NCI-H128 (cell line): Measurements from ENCODE around the gene FOXD3.

Experiments
- DNase-seq: peaks from one replicate; lab custom pipeline; 2025; ENCODE audit not compliant: unreplicated experiment; lab: John Stamatoyannopoulos, UW

The FOXD3 gene

DNA sequence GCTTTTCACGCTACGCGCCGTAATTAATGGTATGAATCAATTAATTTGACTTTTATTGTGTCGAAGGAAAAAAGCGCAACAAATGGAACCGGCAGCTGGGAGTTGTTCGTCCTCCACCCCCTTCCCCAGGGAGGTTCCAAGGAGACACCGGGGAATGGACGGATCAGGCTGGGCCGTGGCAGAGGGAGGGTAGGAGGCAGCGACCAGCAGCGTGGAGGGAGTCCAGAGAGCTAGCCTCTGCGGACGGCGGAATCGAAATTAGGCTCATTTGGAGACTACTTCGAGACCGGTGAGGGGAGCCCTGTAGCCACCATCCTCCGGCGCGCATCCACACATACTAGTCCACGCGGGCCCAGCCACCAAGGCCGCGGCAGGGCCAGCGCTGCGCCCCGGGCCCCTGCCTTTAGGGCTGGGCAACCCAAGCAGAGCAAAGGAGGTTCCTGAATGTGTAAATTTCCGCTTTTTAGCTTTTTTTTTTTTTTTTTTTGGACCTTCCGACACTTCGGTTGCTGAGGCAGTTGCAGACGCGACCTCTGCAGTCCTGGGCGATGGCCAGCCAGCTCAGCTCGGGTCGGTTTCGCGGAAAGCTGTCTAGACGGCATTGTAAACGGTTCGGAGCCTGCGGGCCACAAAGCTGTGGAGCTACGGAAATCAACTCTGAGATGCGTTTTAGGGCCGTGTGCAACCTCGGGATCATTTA, 2.2 kb upstream of the FOXD3 start:
- DNase-seq, result no peak

DNA sequence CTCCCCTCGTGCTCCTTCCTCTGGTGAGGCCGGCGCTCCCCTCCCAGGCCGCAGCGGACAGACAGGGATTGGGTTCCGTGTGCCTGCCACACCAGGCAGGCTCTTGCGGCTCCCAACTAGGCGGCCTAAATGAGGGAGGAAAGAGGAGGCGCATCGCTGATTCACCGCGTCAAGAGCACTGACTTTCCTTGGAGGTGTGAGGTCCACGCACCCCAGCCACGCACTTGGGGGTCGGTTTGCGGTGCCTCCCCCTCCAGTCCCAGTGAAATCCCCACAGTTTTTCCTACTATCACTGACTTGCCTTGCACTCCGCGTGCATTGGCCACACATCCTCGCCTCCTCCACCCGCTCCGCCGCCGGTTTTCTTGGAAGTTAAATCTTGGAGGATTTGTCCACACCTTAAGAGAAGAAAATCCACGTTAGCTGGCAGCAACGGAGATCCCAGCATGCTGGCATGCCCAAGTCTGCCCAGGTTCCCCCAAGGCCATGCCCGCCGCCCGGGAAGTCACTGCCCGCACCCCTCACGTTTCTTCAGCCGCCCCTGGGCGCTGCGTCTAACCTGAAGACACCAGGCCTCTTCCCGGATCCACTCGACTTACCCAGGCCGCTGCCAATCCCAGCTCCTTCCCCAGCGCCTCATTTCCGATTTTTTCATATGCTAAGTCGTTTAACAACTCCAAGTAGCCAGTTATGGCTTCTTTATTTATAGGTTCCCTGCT, 1.1 kb upstream of the FOXD3 start:
- no peak for DNase-seq

DNA sequence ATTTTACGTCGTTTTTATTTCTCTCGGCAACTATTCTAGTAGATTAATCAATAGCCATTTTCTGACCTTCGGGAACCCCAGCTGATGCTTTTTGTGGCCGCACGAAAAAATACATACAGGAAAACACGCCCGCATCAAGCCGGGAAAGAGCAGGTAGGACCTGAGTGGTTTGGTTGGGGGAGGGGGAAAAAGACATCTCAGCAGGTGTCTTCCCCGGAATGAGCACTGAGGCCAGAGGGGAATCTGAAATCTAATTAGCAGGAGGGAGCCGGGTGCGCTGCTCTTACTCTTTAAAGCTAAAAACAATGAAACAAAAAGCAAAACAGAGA, 618 bp upstream of the FOXD3 start:
- DNase-seq, result no peak

DNA sequence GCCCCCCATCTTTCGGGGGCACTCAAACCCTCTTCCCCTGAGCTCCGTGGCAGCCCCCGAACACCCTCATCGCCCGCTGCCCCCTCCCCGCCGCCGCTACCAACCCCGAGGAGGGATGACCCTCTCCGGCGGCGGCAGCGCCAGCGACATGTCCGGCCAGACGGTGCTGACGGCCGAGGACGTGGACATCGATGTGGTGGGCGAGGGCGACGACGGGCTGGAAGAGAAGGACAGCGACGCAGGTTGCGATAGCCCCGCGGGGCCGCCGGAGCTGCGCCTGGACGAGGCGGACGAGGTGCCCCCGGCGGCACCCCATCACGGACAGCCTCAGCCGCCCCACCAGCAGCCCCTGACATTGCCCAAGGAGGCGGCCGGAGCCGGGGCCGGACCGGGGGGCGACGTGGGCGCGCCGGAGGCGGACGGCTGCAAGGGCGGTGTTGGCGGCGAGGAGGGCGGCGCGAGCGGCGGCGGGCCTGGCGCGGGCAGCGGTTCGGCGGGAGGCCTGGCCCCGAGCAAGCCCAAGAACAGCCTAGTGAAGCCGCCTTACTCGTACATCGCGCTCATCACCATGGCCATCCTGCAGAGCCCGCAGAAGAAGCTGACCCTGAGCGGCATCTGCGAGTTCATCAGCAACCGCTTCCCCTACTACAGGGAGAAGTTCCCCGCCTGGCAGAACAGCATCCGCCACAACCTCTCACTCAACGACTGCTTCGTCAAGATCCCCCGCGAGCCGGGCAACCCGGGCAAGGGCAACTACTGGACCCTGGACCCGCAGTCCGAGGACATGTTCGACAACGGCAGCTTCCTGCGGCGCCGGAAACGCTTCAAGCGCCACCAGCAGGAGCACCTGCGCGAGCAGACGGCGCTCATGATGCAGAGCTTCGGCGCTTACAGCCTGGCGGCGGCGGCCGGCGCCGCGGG, 837 bp downstream of the FOXD3 start:
- no peak for DNase-seq

DNA sequence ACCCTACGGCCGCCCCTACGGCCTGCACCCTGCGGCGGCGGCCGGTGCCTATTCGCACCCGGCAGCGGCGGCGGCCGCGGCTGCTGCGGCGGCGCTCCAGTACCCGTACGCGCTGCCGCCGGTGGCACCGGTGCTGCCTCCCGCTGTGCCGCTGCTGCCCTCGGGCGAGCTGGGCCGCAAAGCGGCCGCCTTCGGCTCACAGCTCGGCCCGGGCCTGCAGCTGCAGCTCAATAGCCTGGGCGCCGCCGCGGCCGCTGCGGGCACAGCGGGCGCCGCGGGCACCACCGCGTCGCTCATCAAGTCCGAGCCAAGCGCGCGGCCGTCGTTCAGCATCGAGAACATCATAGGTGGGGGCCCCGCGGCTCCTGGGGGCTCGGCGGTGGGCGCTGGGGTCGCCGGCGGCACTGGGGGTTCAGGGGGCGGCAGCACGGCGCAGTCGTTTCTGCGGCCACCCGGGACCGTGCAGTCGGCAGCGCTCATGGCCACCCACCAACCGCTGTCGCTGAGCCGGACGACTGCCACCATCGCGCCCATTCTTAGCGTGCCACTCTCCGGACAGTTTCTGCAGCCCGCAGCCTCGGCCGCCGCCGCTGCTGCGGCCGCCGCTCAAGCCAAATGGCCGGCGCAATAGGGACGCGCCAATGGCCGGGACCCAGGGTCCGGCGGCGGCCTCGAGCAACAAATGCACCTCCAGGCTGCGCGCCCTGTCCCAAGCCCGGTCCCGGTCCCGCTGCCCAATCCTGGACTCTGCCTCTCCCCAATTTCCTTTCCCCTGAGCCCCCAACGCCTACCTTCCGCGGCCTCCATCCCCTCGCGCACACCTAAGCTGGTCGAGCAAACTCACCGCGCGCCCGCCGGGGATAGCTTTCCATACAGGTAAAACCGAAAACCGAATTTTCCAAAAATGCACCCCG, 1.8 kb downstream of the FOXD3 start:
- no peak for DNase-seq

DNA sequence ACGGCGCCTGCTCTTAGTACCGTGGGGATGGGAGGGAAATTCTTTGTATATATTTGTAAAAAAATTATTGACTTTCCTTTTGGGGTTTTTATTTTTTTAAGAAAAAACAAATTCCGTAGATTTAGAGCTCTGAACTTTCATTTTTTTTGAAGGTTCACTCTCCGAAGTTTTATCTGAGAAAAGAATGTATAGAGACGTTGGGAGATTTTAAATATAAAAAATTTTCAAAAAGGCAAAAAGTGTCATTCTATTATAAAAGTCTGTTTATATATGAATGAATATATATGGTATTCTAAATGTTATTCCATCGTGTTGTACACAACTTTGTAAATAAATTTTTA, 2.4 kb downstream of the FOXD3 start:
- DNase-seq, result no peak

DNA sequence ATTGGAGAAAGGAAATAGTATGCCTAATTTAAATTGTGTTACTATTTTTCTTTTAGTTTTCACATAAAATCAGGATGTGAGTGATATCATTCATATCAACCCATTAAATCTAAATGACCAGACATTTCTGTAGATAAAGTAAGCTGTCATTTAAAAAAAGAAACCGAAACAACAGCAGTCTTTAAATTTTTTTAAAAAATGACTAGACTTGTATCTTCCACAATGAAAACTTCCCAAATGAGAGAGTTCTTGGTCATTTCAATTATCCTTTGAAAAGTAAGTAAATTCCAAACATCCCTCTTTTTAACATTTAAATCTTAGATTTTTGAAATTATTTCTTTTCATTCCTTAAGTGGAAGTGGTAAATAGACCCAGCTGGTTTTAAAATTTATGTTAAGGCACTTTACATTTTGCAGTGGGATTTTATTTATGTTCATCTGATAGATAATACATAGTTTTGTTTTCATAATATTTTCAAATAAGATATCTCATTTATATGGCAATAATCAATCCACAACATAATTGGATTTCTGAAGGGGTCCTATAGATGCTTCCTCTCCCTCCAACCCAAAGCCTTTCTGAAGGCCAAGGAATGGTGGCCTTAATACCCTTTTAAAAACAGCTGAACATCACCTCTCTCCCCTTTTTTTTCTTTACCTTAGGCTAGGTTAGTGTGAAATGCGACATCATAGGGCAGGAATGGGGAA, 3.1 kb downstream of the FOXD3 start:
- DNase-seq, result no peak

DNA sequence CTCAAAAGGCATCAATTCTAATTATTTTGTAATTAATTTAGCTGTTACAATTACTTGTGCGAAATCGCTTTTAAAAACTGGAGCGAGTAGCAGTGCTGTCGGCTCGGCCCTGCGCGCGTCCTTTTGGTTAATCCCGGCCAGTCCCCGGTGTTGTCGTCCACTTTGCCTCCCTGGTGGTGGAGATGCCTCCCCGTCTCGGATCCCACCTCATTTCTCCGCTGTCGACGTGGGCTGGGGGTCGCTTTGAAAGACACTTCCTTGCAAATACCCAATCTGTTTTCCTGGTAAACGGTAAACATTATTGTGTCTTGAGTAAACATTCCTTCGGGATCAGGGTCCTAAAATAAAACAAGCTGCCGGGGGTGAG, 3.7 kb downstream of the FOXD3 start:
- DNase-seq, result no peak

DNA sequence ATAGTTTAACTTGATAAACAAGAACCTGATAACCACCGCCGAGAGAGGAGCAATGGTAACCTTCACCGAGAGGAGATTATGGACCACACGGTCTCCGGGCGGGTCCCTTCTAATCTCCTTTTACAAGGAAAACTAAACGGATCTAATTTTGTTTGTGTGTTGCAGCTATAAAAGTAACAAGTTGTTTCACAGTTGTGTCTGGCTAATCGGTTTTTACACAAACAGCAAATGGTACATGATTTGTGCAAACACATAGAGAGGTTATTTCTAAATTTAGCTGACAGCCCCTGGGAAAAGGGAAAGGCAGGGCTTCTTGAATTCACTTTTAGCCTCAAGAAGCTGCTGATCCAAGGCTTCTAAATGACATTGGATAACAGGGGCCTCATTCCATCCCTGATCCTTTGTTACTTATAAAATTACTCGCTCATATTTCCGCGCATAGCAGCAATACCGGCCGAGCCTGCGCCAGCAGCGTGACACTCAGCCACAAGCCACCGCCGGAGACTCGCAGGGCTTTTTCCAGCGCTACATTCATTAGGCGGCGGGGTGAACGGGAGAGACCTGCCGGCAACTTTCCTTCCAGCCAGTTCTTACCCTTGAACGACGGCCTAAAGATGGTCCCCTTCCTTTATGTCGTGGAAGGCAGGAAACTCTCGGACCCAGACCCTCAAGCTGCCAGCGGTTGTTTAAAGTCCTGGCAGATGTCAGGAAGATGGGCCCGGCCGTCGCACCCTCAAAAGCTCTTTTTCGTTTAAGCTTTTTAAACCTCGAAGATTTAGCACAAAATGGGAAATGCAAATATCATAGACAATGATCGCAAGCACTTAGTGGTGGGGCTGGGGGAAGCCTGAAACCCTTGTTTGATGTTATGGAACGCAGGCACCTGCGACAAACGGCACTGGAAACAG, 4.4 kb downstream of the FOXD3 start:
- no peak for DNase-seq

DNA sequence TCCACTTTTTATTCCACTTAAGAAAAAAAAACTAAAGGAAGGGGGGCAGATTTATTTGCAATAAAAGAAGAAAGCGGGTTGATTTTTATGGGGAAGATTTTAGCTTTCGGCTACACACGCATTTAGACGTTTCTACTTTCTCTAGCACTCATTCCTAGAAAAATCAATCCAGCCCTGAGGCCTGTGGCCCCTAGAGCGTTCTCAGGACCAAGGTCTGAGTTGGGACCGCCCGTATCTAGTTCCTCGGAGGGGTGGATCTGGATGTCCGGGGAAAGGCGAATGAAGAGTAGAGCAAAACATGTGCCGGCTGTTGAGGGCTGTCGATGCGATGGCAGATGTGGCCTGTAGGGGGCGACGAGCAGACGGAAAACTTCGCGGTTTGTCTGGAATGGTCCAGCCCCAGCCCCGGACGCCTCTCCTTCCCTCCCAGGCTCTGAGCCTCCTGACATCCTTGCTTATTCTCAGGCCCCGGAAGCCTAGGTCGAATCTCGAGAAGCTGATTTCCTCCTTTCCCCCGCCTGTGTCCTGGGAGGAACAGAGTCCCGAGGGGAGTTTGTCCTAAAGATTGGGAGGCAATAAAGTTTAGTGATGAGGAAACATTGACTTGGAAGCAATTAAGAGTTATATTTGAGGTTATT, 5.2 kb downstream of the FOXD3 start:
- no peak for DNase-seq

DNA sequence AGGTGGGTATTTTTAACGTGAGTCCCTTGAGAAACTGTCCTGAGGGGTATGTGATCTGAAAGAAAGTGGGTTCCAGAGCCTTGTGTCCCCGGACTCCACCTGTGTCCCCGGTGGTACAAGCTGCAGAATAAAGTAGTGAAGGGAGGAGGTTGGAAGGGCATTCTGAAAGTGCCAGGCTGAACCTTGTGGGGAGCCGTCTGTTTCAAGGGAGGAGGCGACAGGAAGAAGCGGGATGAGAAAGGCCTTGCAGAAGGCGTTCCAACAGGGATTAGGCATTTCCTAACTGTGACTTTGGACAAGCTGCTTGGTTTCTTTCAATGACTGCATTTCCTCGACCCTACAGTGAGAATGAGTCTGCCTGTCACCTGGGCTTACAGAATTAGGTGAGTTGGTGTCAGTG, 5.8 kb downstream of the FOXD3 start:
- no peak for DNase-seq

DNA sequence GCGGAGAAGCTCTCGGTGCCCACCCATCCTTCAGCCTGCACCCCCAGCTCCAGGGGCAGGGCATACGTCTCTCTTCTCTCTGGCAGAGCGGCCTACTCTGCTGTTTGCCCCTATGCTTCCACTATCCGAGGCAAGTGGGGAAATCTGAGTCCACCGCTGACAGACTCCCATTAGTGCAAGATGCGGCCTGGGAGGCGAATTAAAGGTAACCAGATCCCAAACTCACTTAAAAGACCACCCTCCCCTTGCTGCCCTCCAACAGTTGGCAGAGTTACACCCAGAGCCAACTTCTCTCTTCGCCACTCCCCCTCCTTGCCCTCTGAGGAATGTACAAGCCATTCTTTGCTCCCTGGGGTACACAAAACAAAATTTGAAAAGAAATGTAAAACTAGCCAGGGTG, 6.4 kb downstream of the FOXD3 start:
- DNase-seq, result no peak

DNA sequence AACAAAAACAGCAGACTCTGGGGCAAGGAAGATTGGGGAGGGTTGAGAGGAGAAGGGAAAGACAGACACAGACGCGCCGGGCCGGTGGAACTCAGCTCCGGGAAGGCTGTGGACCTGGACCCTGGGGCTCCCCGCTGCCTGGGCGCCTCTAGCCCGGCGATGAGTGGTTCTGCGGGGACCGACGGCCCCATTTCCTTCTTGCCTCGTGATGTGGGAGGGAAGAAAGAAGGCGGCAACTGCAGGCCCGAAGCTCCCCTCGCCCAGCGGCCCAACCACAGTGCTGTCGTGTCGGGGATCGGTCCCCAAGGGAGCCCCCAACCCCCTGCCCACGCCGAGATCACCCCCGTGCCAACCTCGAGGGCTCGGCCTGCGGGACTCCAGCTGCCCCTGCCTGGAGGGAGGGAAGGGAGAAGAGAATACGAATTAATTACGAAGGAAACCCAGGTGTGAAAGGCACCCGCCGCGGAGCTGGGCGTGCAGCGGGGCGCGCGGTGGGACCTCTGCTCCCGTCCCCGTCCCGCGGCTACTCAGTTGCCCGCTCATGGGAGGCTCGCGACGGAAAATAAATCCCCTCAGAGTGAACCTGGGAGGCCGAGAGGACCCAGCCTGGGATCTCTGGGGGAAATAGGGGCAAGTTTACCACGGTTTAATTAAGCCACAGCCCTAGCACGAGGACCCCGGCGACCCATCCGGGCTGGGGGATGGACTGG, 7.4 kb downstream of the FOXD3 start:
- no peak for DNase-seq

DNA sequence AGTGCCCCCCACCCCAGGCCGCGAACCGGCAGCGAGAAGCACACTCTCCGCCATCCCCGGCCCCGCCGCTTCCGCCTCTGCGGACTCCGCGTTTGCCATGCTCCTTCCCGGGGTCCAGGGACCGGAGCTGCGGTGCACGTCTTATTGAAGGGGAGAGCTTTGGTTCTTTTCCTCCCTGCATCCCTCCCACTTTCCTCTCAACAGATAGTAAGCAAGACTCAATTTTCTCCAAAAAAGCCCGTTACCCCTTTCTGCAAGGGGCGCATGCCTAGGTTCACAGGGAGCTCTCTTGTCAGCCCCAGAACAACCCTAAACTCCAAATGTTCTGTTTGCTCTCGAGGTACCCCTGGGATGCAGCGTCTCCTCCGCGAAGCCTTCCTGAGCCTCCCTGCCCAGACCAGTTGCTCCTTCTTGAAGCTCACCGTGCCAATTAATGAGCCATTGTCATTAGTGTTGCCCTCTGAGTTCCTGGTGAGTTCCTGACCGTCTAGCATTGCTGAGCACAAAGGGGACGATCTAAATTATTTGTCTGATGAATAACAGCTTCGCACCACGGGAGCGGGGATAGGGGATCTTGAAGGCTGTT, 8.1 kb downstream of the FOXD3 start:
- DNase-seq, result no peak

DNA sequence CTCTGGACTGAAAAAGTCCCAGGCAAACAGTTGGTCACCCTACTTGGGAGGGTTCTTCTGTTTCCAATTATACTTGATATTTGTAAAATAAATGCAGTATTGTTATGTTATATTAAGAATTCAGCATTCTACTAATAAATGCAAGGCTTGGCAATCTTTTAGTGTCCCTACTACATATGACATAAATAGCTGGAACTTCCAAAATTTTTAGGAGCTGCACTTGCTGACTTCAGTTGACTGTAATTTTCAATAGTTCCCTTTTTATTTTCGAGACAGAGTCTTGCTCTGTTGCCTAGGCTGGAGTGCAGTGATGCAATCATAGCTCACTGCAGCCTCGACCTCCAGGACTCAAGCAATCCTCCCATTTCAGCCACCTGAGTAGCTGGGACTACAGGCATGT, 20.0 kb downstream of the FOXD3 start:
- no peak for DNase-seq

DNA sequence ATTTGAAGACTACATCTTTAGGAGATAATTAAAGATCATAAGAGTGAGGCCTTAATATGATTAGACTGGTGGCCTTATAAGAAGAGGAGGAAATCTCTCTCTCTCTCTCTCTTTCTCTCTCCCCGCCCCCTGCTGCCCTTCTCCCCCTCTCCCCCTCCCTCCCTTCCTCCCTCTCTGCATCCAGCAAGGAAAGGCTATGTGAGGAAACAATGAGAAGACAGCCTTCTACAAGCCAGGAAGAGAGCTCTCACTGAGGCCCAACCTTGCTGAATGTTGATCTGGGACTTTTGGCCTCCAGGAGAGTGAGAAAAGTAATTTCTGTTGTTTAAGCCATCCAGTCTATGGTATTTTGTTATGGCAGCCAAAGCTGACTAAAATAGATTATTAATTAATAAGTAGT, 21.6 kb downstream of the FOXD3 start:
- no peak for DNase-seq

DNA sequence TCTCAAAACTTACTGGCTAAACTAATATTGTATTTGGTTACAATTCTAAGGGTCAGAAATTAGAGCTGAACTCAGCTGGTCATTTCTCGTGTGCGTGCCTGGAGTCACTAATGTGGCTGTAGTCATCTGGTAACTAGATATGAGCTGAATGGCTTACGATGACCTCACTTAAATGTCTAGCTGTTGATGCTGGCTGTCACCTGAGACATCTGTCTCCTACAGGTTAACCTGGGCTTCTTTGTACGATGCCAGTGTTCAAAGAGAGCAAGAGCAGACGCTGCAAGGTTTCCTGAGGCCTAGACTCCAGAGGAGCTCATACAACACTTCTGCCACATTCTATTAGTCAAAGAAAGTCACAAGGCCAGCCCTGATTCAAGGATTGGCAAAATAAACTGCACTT, 28.0 kb downstream of the FOXD3 start:
- DNase-seq, result no peak

DNA sequence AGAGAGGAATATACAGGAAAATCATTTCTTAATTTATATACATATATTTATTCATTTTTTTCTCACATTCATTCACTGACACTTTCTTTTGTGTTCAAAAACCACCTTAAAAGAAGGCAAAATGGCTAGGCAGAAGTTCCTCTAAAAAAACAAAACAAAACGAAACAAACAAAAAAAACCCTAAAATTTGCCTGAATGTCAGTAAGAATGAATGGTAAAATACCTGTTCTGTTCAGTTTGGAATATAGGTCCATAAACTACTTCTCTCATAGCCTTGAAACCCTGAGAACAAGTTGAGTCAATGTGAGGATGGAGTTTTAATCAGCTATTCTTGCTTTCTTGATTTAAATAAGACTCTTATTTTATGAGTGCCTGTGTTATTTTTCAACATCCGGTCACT, 30.4 kb downstream of the FOXD3 start:
- no peak for DNase-seq
